Activated CD8-positive, alpha-beta memory T cell treated with anti-CD3 and anti-CD28 coated beads, Interleukin-2, amount 50 U/mL, for 24 hours (primary cell): ENCODE data around the gene DAB2IP.

ENCODE experiments used
- DNase-seq: peaks from one replicate; pipeline ENCODE4 v3.0.0-alpha.2; 2020; ENCODE audit errors: extremely low read depth

DAB2IP gene

DNA sequence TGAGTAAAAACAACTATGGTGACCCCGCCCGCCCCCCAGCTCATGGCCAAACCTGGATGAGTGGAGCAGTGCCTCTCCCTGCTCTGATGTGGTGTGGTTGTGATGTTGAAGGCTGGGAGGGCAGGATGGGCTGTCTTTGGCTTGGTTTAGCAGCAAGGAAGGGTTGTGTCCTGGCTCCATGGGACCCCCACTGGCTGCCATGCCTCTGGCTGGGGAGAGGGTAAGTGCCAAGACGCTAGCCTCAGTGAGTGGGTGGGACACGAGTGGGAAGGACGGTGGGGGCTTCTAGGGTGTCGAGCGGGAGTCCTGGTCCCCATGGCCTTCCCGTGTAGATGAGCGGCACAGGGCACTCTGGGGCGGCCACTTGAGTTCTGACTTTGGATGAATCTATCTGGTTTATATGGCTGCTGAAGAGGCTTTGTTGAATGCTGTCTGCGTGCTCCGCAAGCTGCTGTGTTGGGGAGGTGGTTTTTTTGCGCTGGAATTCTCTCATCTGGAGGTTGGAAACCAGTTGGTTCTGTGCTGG, 50.4 kb downstream of the DAB2IP start:
- no peak for DNase-seq

DNA sequence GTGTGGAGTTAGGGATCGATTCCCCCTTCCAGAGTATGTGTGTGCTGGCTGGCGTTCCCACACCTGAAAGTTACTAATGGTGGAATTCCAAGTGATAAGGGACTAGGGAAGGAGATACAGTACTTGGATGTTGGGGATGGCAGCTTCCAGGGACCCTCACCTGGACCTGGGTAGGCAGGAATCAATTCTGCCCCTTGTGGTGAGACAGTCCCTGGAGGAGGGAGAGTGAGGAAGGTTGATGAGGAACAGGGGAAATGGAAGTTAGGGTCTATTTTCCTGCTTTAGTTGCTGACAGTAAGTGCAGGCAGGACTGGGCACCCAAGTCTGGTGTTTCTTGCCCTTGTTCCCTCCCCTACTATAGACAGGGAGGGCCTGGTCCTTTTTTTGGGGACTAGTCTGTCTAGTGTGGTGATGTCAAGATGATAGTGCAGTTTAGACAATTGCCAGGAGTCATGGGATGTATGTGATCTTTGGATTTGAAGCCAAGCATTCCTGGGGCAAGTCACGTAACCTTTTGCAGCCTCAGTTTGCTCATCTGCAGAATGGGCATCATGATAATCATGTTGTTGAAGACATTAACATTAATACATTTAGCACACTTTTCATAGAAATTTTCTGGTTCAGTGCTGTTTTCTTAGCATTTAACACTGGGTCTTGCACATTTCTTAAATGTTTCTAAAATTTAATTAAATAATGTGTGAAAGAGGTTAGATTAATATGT, 51.7 kb downstream of the DAB2IP start:
- no peak for DNase-seq

DNA sequence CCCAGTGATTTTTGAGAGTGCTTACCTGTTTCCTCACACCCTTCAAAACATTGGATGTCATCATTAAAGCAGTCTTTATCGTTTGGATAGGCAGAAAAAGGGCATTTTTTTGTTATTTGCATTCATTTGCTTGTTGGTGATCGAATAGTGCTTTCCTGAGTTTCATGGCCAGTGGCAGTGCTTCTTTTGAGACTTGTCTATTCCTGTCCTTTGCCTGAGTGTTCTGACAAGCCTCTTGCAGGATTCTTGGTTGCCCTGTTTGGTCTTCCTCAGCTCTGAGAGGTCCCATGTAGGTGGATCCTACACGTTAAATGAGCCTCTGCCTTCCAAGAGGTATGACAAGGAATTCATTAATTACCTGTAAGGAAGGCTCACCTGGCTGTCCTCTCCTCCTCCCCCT, 52.8 kb downstream of the DAB2IP start:
- DNase-seq, result no peak

DNA sequence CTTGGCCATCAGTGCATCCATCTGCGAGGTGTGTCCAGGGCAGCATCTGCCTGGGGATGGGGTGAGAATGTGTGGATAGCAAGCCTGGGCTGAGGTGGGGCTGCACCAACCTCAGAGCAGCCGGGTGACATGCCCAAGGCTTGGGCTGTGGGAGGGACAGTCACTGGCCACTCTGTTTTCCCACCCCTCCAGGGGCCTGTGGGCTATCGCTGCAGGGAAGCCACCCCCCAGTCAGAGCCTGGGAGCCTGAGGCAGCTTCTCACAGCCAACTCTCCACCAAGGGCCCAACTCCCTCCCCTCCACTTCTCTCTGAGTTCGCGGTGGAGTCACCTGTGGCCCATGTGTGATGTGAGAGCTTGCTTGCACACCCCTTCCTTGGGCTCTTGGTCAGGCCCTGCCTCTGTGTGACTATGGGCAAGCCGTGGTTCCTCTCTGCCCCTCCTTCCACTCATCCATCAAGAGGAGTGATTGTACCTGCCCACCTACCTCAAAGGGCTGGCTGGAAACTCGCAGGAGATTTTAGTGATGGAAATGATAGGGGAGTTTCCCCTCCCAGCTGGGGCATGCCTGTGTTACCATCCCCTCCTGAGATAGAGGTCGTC, 54.8 kb downstream of the DAB2IP start:
- DNase-seq, result no peak

DNA sequence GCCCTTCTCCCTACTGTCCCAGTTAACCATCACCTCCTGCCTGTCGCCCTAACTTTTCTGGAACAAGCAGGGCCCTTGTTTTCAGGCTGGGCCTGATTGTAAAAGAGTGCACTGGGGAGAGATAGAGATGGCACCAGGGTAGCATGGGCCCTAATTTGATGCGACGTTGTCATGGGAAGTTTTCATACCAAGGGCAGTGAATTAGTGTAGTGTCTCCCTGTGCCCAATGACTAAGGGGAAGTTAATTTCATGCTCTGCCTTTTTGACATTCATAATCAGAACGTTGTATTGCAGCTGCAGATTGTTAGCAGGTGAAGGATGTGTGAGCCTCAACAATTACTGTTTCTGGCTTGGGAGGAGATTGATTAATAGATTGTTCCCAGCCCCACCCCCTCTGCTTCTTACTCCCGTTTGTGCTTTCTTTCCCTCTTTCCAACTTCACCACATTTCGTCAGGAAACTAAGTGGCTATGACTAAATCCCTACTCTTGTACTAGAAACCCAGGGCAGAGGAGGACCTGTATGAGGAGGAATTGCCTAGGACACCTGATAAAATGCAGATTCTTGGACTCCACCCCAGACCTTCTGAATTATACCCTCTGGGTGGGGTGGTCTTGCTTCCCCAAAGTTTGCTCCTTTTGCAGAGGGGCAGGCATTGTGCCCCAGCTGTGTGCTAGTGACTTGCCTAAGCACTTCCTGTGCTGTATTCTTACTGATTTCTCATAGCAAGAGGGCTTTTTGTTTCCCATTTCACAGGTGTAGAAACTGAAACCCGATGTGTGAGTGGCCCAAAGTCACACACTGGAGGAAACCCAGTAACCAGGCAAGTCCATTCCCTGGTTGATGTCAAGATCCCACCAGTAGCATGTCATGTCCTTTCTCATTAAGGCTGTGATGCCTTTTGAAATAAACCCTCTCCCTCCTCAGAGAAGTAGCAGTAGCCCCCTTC, 56.3 kb downstream of the DAB2IP start:
- no peak for DNase-seq

DNA sequence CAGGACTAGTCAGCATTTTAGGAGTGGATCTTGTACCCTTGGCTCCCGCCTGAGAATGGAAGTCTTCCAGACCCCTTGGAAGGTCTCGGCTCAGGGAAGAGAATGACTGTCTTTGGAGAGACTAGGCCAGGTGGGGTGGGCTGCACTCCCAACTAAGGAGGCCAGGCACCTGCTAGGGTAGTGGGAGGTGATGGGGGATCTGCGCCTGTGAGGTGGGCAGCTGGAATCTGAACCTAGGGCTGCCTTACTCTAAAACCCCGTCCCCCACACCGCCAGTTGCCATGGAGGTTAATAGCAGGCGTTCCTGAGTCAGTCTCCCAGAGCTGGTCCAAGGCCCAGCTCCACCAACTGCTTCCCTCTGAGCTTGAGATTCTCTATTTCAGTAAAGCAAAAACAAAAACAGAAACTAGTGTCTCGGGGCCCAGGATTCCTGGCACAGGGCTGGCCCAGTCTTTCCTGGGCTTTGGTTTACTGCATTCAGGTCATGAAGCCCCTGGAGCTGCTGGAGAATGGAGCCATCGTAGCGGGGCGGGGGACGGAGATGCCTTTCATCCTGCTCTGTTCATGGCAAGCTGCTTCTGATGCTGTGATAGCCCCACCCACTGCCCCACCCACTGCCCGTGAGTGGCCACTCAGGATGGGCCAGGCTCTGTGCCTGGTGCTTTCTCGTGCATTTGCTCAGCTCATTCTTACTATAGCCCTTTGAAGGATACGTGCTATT, 57.5 kb downstream of the DAB2IP start:
- no peak for DNase-seq

DNA sequence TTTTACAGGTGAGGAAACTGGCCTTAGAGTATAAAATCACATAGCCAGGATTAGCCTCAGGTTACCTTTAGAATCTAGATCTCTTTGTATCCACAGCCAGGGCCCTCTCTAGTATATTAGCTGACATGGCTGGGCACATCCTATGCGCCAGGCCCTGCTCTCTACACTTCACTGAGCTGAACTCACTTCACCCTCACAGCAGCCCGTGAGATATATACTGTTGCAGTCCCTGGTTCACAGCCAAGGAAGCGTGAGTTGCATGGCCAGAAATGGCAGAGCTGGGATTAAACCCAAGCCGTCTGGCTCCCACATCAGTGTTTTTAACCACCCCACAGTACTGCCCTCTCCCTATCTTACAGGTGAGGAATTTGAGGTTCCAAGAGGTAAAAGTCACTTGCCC, 58.4 kb downstream of the DAB2IP start:
- DNase-seq, result no peak

DNA sequence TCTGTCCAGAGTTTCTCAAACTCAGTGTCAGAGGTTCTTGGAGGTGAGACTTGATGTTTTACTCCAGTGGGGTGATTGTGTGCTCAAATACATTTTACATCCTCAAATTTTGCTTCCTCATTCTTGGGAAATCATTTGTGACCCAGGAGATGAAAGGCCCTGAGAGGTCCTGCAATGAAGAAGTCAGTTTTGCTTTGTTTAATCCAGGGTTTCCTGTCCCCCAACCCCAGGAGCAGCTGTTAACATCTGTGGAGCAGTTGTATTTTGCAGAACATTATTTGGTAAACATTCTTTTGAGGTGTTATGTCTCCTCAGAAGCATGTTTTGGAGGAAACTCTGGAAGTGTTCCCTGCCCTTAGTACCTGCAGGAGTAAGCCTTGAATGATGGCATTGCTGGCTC, 59.8 kb downstream of the DAB2IP start:
- no peak for DNase-seq

DNA sequence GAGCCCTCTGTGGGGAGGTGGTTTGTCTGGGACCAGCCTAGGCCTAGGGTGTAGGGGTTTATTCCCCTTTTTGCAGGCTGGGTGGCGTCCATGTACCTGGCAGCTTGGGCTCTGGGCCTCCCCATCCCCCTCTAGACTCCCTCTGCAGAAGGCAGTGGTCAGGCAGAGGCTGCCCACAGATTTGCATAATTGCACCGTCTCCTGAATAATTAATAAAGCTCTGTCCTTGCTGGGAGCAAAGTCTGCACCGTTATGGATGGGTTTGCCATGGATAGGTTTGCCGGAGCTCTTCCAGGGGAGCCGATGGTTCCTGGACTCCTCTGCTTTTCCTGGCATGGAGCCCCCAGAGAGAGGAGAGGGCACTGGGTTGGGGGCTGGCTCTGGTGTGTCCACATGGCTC, 60.4 kb downstream of the DAB2IP start:
- DNase-seq, result no peak

DNA sequence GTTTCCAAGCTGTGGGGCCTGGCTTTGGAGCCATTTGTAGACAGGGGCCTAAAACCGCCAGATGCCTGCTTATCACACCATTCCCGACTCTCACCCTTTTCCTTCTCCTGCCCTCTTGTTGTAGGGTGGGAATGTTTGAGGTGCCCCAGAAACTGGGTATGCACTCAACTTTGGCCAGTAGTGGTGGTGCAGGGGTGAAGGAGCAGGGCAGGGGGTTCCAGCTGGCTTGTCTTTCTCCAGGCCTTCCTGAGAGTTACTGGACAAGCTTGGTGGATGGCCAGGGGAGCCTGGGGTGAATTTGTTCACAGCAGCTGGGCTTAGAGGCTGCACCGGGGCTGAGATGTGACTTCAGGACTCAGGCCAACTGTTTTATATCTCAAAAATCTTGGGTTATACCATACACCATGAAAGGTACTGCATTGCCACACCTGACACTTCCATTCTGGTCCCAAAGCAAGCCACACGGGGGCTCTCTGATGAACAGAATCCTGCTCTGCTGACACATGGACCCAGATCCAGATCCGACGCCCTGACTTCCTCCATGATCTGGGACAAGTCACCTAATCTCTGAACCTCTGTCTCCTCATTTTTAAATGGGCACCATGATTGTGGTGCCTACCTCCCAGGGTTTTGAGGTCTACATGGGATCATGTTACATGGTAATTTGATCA, 62.1 kb downstream of the DAB2IP start:
- no peak for DNase-seq

DNA sequence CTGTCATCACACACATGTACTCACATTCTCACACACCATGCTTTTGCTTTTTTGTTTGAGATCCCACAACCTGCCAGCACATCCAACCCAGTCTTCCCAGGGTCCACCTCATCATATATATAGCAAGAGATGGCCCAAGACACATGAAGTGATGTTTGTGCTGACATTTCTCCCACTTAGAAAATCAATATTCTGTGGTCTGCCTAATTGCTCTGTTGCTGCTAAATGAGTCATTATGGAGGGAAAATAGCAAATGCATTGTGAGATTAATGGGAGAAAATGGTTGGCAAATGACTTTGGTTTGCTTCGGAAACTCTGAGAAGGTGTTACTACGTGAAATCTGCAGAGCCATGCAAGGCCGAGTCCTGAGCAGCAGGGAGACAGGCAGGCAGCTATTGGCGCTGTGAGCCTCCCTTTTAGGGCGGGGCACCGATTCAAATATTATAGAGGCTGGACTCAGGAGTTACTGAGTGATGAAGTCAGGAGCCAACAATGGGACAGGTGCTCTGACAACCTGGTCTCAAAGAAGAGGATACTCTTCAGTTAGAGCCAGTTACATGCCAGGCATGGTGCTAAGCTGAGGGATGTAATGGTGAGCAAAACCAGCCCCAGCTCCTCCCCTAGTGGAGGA, 62.8 kb downstream of the DAB2IP start:
- DNase-seq, result no peak

DNA sequence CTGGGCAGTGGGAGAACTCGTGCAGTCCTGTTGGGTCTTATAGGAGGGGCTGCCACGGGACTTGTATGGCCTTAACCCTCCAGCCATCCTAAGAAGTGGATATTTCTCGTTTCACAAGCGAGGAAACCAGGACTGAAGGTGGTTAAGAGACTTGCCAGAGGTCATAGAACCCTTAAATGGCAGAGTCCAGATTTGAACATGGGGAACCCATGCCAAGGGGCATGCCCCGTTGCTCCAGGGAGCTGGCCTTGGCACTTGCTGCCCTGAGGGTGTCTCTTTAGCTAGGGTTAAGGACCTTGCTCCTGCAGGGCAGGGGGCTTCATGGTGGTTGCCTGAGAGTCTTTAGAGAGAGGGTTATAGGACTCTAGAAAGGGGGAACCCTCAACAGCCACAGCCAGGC, 63.4 kb downstream of the DAB2IP start:
- DNase-seq, result no peak

DNA sequence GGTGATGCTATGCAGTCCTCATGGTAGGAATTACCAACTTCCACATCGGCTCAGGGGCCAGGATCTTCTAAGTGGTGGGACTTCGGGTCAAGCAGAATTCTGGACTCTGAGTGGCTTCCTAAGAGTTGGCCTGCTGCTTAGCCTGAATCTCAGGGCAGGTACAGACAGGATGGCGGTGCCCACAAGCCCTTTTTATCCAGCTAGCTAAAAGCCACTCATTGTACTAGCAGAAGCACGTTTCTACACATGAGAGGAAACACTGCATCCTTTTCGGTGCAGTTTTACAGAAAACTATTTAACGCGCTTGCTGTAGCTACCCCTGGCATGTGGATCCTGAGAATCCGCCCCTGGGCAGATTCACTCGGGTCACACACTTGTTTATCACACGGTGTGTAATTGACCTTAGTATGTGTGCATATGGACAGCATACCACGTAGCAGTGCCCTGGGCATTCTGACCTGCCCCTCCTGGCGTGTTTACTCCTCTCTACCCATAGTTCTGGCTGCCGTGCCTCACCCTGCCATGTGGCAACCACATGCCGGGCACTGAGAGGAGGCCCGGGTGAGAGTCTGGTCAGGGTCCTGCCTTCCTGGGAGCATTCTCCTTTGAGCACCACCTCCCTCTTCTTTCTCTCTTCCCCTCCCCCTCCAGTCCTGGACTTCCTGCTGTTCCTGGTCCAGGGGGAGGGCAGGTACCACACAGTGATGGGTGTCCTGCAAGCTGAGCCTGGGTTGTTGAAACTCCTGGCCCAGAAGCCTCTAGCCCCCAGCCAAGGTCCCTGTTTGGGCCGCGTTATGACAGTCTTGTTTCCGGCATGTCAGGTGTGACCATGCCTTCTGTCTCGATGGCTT, 65.9 kb downstream of the DAB2IP start:
- no peak for DNase-seq

DNA sequence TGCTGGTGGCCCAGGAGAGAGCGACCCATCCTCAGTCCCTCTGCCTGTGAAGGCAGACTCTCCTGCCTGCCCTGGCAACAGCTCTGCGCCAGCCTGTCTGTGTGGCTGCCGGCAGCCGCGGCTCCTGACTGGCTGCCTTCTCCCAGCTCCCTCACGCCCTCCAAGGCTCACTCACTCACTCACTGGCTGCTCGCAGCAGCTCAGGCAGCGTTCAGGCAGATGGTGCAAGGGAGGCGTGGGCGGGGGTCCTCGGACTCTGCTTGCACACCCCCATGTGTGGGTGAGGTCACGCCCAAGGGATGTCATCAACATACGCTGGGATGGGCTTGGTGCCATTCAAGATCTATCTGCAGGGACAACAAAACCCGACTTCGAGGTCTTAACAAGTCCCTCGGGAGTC, 66.7 kb downstream of the DAB2IP start:
- DNase-seq, result no peak

DNA sequence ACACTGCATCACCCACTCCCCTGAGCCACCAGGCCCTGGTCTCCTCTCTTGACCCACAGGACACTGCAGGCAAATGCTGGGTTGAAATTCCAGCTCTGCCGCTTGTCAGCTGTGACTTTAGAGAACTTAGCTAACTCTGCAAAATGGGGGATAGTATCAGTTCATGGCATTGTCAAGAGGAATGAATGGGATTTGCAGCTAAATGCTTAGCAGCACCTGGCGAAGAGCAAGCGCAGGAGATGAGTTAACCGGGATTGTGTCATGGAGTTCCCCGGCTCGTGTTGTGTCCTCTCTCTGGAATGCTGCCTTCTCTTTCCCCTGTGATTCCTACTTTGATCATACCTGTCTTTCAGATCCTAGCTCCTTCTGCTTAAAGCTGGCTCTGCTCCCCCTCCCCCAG, 67.1 kb downstream of the DAB2IP start:
- DNase-seq, result no peak

DNA sequence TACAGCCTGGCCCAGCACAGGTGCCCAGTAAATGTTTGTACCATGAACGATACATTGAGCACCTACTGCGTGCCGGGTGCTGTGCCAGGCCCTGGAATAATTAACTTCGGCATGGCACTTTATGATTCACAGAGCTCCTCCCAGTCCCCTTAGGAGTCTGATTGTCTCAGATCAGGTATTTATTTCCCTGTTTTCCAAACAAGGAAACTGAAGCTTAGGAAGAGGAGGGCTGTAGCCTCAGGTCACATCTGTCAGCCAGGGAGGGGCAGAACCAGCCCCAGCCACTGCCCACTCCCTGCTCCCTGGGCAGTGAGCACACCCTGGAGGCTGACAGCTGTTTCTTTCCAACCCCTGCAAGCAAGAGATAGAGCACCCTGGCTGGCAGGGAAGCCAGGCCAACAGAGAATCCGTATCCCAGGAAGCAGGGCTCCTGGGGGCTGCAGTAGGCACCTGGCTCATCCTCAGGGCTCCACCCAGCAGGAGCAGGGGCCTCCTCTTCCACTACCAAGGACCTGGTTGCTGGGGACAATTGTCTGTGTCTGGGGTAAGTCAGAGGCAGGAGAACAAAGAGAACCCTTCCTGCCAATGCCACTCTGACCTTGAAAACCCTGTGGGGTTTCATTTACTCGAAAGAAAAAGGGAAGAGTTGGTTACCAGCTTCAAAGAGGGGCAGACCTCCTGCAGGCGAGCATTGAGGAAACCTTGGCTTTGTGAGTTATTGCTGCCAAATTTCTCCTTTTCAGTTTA, 69.0 kb downstream of the DAB2IP start:
- no peak for DNase-seq

DNA sequence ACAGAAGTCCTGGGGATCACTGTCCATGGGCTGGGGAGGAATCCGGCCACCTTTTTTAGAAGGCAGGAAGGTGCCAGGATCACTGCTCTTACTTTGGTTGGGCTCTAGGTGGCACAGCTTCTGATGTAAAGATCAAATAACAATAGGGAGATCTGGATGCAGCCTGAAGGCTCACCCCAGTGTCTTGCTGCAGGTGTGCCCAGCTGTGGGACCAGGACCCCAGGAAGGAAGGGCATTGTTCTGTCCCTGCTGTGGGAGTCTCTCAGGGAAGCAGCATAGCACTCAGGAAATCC, 69.6 kb downstream of the DAB2IP start:
- no peak for DNase-seq

DNA sequence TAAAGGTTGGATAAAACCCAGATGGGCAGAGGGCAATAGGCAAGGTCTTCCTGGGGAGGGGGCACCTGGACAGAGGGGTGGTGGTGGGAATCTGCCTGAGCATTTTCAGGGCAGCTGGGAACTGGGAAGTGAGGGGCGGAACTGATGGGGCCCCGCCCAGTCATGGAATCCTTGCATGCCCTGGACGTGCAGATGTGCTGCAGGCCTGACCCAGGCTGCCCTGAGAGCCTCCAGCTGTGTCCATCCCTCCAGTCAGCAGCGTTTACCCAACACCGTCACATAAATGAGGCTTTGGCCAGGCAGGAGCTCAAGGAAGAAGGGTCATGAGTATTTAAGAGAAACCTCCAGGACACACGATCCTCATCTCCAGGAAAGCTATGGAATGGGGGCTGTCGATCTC, 70.3 kb downstream of the DAB2IP start:
- DNase-seq, result no peak

DNA sequence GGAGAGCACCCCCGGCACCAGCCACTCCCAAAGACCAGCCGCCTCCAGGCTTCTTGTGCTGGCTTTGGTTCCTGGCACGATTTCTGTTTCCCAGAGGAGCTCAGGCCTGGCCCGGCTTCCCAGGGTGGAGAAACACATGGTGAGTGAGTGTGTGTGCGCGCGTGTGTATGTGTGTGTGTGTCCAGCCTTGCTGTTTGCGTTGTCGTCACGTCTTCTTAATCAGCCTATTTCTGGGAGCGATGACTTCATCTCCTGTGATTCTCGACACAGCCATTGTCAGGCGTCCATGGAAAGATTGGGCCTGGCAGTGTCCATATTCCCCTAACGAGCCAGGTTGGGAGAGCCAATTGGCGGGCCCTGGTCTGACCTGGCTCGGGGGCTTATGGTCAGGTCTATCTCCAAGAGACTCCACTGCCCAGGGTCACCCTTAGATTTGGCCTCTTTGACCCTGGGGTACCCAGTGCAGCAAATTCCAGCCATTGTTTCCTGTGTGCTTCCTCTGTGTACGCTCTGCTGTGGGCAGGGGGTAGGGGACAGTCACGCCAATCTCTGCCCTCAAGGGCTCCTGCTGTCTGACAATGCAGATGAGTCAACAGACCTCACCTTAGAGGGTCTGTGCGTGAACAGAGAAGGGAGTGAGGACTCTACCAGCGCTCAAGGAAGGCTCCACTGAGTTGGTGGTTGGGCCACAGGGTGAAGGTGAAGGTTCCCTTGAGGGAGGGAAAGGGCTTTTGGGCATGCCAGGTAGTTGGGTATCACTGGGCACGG, 73.8 kb downstream of the DAB2IP start:
- no peak for DNase-seq
